Esophagus muscularis mucosa (tissue), 3 donors: ENCODE data around the gene RALGAPB.

Experiments used
- CTCF ChIP-seq, 3 experiments: fragments of 200-600 bp in 2 of 3; fragments of 450-650 bp in 1 of 3; sonication (generic) in 2 of 3; IDR thresholded peaks; one replicate each; pipeline ENCODE4 v1.5.1; 2017 to 2019; ENCODE audit warnings: antibody characterized with exemption in 3 of 3, mild to moderate bottlenecking in 2 of 3, moderate library complexity in 1 of 3
- POLR2AphosphoS5 ChIP-seq, 2 donors: sonication (generic); formaldehyde crosslinking; IDR thresholded peaks; one replicate each; pipeline ENCODE4 v1.6.1; 2017; ENCODE audit warnings: antibody characterized with exemption in 2 of 2

- TF ChIP-seq CTCF (IDR thresholded peaks at IDR 0.05) (no peak), POLR2AphosphoS5 (IDR thresholded peaks at IDR 0.05) (no peak)
Observed at GRCh38 chr20:38581013-38581412, 108.4 kb downstream of the RALGAPB start, which contains the start of gene ADIG.
